AG04450 (cell line): Measurements from ENCODE around the gene SSR4. TPM values are rescaled to one million over a fixed set of nuclear protein-coding genes. Genes with fewer than 3 reads are reported as not detected.

Experiments used
- CTCF ChIA-PET: fragments of 300-600, 350-600 bp; formaldehyde crosslinking; extraction: SDS; loops from one replicate; lab custom pipeline; 2022; ENCODE audit warnings: antibody characterized with exemption, inconsistent platforms; lab: Charles Lee
- POLR2A ChIA-PET: fragments of 350-600 bp; formaldehyde crosslinking; extraction: SDS; loops from one replicate; lab custom pipeline; 2021; ENCODE audit warnings: antibody characterized with exemption, inconsistent platforms; lab: Yijun Ruan, JAX
- DNase-seq: peaks from one replicate; pipeline ENCODE4 v3.0.0-alpha.2; 2011; ENCODE audit warnings: low read depth, low spot score
- H3K27ac ChIP-seq: one replicate; pipeline ENCODE4 v1.5.1; 2012; ENCODE audit warnings: low read depth, low read length, control low read depth
- H3K27me3 ChIP-seq: one replicate; pipeline ENCODE4 v1.6.0; 2012; ENCODE audit warnings: low read length; ENCODE audit not compliant: control insufficient read depth, insufficient read depth
- H3K4me3 ChIP-seq: 2 replicates; pipeline ENCODE4 v1.5.1; 2011; ENCODE audit warnings: mild to moderate bottlenecking, low read depth, low read length, control low read depth
- H3K9me3 ChIP-seq: 2 replicates; pipeline ENCODE4 v1.5.1; 2012; ENCODE audit warnings: low read length; ENCODE audit not compliant: control insufficient read depth, insufficient read depth
- polyA plus RNA-seq: library from polyadenylated mRNA; depleted of rRNA; stranded (reverse); fragments of >200 nt; gene quantifications from 2 replicates; pipeline ENCODE4 v1.2.3, GENCODE V29; 2011
- TF ChIP-seq, protein P1 (sequence below): IDR thresholded peaks from 2 replicates; pipeline ENCODE4 v1.5.1; 2011; ENCODE audit warnings: low read depth, low read length, control low read depth, inconsistent platforms

The SSR4 gene
- polyA plus RNA-seq, 1 experiment = 277 TPM

DNA sequence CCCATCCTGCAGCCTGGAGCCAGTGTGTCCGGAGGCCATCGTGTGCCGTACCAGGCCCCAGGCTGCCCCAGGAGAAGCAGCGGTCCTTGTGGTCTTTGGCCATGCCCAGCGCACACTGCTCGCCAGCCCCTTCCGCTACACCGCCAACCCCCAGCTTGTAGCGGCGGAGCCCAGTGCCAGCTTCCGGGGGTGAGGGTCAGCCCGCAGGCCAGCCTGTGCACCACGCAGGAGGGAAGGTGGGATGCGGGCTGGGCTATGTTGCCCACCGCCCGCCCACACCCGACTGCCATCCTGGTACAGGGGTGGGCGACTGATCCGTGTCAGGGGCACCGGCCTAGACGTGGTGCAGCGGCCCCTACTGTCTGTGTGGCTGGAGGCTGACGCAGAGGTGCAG is 21.3 kb upstream of the SSR4 start:
- Histone ChIP-seq H3K9me3 (no peaks in the 10 kb centered on the region), H3K4me3 (no peak overlapping the region), H3K27me3 (no peaks in the 10 kb centered on the region), H3K27ac (no peak overlapping the region)
- ChIA-PET POLR2A (no interaction called here), CTCF (no interaction called here)
- TF ChIP-seq, protein P1, sequence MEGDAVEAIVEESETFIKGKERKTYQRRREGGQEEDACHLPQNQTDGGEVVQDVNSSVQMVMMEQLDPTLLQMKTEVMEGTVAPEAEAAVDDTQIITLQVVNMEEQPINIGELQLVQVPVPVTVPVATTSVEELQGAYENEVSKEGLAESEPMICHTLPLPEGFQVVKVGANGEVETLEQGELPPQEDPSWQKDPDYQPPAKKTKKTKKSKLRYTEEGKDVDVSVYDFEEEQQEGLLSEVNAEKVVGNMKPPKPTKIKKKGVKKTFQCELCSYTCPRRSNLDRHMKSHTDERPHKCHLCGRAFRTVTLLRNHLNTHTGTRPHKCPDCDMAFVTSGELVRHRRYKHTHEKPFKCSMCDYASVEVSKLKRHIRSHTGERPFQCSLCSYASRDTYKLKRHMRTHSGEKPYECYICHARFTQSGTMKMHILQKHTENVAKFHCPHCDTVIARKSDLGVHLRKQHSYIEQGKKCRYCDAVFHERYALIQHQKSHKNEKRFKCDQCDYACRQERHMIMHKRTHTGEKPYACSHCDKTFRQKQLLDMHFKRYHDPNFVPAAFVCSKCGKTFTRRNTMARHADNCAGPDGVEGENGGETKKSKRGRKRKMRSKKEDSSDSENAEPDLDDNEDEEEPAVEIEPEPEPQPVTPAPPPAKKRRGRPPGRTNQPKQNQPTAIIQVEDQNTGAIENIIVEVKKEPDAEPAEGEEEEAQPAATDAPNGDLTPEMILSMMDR = no peak
- DNase-seq = no peak

DNA sequence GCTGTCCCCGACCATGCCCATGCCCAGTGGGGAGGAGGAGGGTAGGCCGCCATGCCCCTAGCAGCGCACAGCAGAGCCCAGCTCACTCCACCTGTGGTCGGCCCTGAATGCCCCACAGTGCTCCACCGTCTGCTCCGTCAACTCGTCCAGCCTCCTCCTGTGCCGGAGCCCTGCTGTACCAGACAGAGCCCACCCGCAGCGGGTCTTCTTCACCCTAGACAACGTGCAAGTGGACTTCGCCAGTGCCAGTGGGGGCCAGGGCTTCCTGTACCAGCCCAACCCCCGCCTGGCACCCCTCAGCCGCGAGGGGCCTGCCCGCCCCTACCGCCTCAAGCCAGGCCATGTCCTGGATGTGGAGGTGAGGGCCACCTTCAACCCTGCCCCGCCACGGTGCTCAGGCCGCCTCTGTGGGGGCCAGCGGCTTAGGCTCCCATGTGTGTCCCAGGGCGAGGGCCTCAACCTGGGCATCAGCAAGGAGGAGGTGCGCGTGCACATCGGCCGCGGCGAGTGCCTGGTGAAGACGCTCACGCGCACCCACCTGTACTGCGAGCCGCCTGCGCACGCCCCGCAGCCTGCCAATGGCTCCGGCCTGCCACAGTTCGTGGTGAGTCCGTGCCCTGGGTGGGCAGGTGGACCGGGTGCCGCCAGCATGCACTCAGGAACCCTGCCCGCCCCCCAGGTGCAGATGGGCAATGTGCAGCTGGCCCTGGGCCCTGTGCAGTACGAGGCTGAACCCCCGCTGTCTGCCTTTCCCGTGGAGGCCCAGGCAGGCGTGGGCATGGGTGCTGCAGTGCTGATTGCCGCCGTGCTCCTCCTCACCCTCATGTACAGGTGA is 20.5 kb upstream of the SSR4 start:
- ChIA-PET POLR2A (no interaction called here), CTCF (no interaction called here)
- Histone ChIP-seq H3K27ac (no peak overlapping the region), H3K4me3 (no peak overlapping the region), H3K27me3 (no peaks in the 10 kb centered on the region), H3K9me3 (no peaks in the 10 kb centered on the region)
- TF ChIP-seq, protein P1 = no peak
- no peak for DNase-seq

DNA sequence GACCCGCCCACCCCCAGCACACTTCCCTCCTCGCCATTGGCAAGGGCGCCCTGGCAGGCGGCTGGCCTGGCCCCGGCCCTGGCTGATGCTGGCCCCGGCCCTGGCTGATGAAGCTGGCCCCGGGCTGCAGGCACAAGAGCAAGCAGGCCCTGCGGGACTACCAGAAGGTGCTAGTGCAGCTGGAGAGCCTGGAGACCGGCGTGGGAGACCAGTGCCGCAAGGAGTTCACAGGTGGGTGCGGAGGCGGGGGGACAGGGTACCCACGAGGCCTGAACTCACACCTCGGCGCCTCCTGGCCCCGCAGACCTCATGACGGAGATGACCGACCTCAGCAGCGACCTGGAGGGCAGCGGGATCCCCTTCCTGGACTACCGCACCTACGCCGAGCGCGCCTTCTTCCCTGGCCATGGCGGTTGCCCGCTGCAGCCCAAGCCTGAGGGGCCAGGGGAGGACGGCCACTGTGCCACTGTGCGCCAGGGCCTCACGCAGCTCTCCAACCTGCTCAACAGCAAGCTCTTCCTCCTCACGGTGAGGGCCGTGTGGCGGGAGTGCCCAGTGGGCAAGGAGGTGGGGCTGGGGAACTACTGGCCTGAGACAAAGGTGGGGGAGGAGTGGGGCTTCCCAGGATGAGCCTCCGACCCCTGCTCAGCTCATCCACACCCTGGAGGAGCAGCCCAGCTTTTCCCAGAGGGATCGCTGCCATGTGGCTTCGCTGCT is 19.7 kb upstream of the SSR4 start:
- Histone ChIP-seq H3K27ac (no peak overlapping the region), H3K9me3 (no peaks in the 10 kb centered on the region), H3K27me3 (no peaks in the 10 kb centered on the region), H3K4me3 (no peak overlapping the region)
- no peak for DNase-seq
- ChIA-PET POLR2A (no interaction called here), CTCF (no interaction called here)
- TF ChIP-seq, protein P1 = no peak

DNA sequence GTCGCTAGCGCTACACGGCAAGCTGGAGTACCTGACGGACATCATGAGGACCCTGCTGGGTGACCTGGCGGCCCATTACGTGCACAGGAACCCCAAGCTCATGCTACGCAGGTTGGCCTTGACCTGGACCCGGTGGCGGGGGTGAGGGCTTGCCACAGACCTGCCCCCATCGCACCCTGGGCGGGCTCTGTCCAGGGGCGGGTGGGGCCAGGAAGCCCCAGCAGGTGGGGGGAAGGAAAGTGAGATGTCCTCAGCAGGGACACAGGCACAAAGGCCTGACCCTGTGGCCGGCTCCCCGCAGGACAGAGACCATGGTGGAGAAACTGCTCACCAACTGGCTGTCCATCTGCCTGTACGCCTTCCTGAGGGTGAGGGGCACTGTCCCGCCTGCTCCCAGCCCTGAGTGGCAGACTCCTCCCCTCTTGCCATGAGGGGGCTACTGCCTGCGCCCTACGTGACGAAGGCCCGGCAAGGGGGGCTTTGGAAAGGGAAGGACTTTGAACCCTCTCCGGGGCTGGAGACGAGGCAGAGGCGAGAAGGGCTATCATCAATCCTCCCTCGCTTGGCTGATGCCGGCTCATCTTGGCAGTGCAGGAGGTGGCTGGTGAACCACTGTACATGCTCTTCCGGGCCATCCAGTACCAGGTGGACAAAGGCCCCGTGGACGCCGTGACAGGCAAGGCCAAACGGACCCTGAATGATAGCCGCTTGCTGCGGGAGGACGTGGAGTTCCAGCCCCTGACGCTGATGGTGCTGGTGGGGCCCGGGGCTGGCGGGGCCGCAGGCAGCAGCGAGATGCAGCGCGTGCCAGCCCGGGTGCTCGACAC is 19.0 kb upstream of the SSR4 start:
- no peak for DNase-seq
- Histone ChIP-seq H3K4me3 (no peak overlapping the region), H3K27ac (no peak overlapping the region), H3K9me3 (no peaks in the 10 kb centered on the region), H3K27me3 (no peaks in the 10 kb centered on the region)
- ChIA-PET CTCF (no interaction called here), POLR2A (no interaction called here)
- TF ChIP-seq, protein P1 = no peak
